HL-60 (cell line): ENCODE measurements around the gene ZCCHC2.

Experiments used
- DNase-seq, 2 experiments: peaks; one replicate each; pipeline ENCODE4 v3.0.0-alpha.2; 2010 to 2020; ENCODE audit warnings: low read depth in 1 of 2, low spot score in 1 of 2
- H3K27ac ChIP-seq: fragments of 250-450 bp; sonication (Bioruptor Pico); replicated peaks from 2 replicates; pipeline ENCODE4 v1.5.1; 2020; ENCODE audit warnings: mild to moderate bottlenecking, moderate library complexity
- H3K27me3 ChIP-seq: fragments of 250-450 bp; sonication (Bioruptor Pico); 2 replicates; pipeline ENCODE4 v1.5.1; 2021; ENCODE audit warnings: mild to moderate bottlenecking, moderate library complexity; ENCODE audit not compliant: insufficient read depth, poor library complexity, severe bottlenecking
- H3K4me3 ChIP-seq: replicated peaks from 2 replicates; pipeline ENCODE4 v1.5.1; 2011; ENCODE audit warnings: mild to moderate bottlenecking, control low read depth, low read length; ENCODE audit not compliant: insufficient read depth
- CTCF ChIP-seq: IDR thresholded peaks from one replicate; pipeline ENCODE4 v1.5.1; 2011; ENCODE audit warnings: low read length, control low read depth, inconsistent platforms; ENCODE audit not compliant: insufficient read depth
- GABPA ChIP-seq: IDR thresholded peaks from 2 replicates; pipeline ENCODE4 v1.6.1; 2012; ENCODE audit warnings: low read depth
- POLR2AphosphoS5 ChIP-seq: IDR thresholded peaks from 2 replicates; pipeline ENCODE4 v1.6.1; 2012; ENCODE audit warnings: low read depth
- REST ChIP-seq: IDR thresholded peaks from 2 replicates; pipeline ENCODE4 v1.6.1; 2012; ENCODE audit warnings: low read depth; ENCODE audit not compliant: insufficient replicate concordance
- SPI1 ChIP-seq: IDR thresholded peaks from 2 replicates; pipeline ENCODE4 v1.6.1; 2012; ENCODE audit warnings: low read depth, mild to moderate bottlenecking, borderline replicate concordance

Gene ZCCHC2

GRCh38 chr18:62519684-62520083 lies 3.1 kb upstream of the ZCCHC2 start:
- no peak overlapping the region for H3K4me3 ChIP-seq
- no peak for TF ChIP-seq POLR2AphosphoS5
- no peak for TF ChIP-seq CTCF
- no peak for TF ChIP-seq SPI1
- no peak for TF ChIP-seq REST
- no peak for TF ChIP-seq GABPA
- no peaks in the 10 kb centered on the region for H3K27me3 ChIP-seq
- no peak for DNase-seq
- no peak overlapping the region for H3K27ac ChIP-seq

- DNase-seq, result no peak
- Histone ChIP-seq H3K27me3 (no peaks in the 10 kb centered on the region), H3K27ac (no peak overlapping the region), H3K4me3 (no peak overlapping the region)
- TF ChIP-seq GABPA (no peak), SPI1 (no peak)
Measured at GRCh38 chr18:62521082-62521481, 1.7 kb upstream of the ZCCHC2 start.

- no peak for DNase-seq
- H3K27me3 ChIP-seq, result no peaks in the 10 kb centered on the region
- H3K27ac ChIP-seq, result no peak overlapping the region
- H3K4me3 ChIP-seq, result peak overlapping the region; percentile 94
- no peak for TF ChIP-seq POLR2AphosphoS5
- no peak for TF ChIP-seq REST
- no peak for TF ChIP-seq CTCF
- TF ChIP-seq GABPA, result no peak
- TF ChIP-seq SPI1, result no peak
Measured at GRCh38 chr18:62521593-62521992, 1.2 kb upstream of the ZCCHC2 start.

GRCh38 chr18:62522178-62522503 lies 684 bp upstream of the ZCCHC2 start:
- no peak for DNase-seq
- Histone ChIP-seq H3K4me3 (peak overlapping the region; percentile 94), H3K27ac (peak overlapping the region; percentile 85), H3K27me3 (no peaks in the 10 kb centered on the region)
- no peak for TF ChIP-seq POLR2AphosphoS5
- no peak for TF ChIP-seq SPI1
- no peak for TF ChIP-seq REST
